ENCODE measurements around the gene FRS2. TPM values are rescaled to one million over a fixed set of nuclear protein-coding genes. Genes with fewer than 3 reads are reported as not detected.

FRS2 gene
- total RNA-seq (10 to 100 TPM; 22.0 to 30.2 (median 26.2) TPM), total RNA-seq (16.1 to 44.2 (median 31.6) reads per million in 29 experiments)
- total RNA-seq (2013), result 24.0 TPM

- H3K4me3 Mint-ChIP-seq, result peak within 1 kb of the TSS; percentile 96 to 99 (median 99)
- ChIA-PET CTCF (interaction anchor here in 1 of 2 donors (0.6 to 1.0 kb wide), 2 partner anchors 19 to 100 kb away, joined by 3 to 4 read pairs; no protein-coding TSS in a partner anchor), POLR2A (interaction anchor here (0.6 kb wide), 2 partner anchors 11 to 21 kb away, joined by 7 to 11 read pairs; no protein-coding TSS in a partner anchor)
- H3K27ac Mint-ChIP-seq, result peak within 1 kb of the TSS; percentile 93 to 98
- no peaks in the 10 kb centered on the region for H3K27me3 Mint-ChIP-seq
- H3K27ac ChIP-seq (ENCODE audit: low read length), result peak within 1 kb of the TSS; percentile 70
- DNase-seq, result peak; percentile 67 to 89 (median 82)
- no peaks in the 10 kb centered on the region for H3K9me3 Mint-ChIP-seq
- peak within 1 kb of the TSS; percentile 81 to 88 for H3K4me3 ChIP-seq (ENCODE audit: control insufficient read depth in 1 of 2, extremely low read depth in 1 of 2, low read length in 1 of 2)
- peak; percentile 99 to 100 (median 99) for ATAC-seq (replicated peaks in 1 of 4)
- under 1% methylated on average over 66 of the region's 68 CpGs for WGBS (ENCODE audit: insufficient coverage)
- no peaks in the 10 kb centered on the region for H3K36me3 Mint-ChIP-seq
- H3K27me3 ChIP-seq (replicated peaks in 1 of 2; ENCODE audit: control insufficient read depth in 2 of 2, extremely low read depth in 1 of 2, insufficient read depth in 2 of 2, low read length in 1 of 2), result no peaks in the 10 kb centered on the region
- no peaks in the 10 kb centered on the region for H3K9me3 ChIP-seq
- no peaks in the 10 kb centered on the region for H3K36me3 ChIP-seq (ENCODE audit: control insufficient read depth in 2 of 2, extremely low read depth in 1 of 2, insufficient read depth in 1 of 2, low read length in 1 of 2)
- H3K4me1 ChIP-seq (ENCODE audit: control insufficient read depth in 1 of 2, extremely low read depth in 1 of 2, insufficient read depth in 2 of 2, low read length in 2 of 2), result peaks cover 15 to 25% of the 10 kb centered on the region in 2 experiments
- H3K4me1 Mint-ChIP-seq, result peaks cover 50 to 60% (median 52%) of the 10 kb centered on the region in 3 donors
Measured at GRCh38 chr12:69470189-69471075, at the start of gene FRS2. Gene FRS2 (plus strand): TSS chr12:69470388. CDS start chr12:69569031, 98,643 bp downstream.

GRCh38 chr12:69421548-69421947, 48.6 kb upstream of the FRS2 start:
- Histone ChIP-seq H3K36me3 (ENCODE audit: control insufficient read depth in 2 of 2, extremely low read depth in 1 of 2, insufficient read depth in 1 of 2, low read length in 1 of 2) (no peaks in the 10 kb centered on the region), H3K4me1 (ENCODE audit: control insufficient read depth in 1 of 2, extremely low read depth in 1 of 2, insufficient read depth in 2 of 2, low read length in 2 of 2) (no peaks in the 10 kb centered on the region), H3K4me3 (ENCODE audit: control insufficient read depth in 1 of 2, extremely low read depth in 1 of 2, low read length in 1 of 2) (no peak overlapping the region), H3K9me3 (no peaks in the 10 kb centered on the region), H3K27me3 (replicated peaks in 1 of 2; ENCODE audit: control insufficient read depth in 2 of 2, extremely low read depth in 1 of 2, insufficient read depth in 2 of 2, low read length in 1 of 2) (no peaks in the 10 kb centered on the region), H3K27ac (ENCODE audit: low read length) (no peak overlapping the region)
- Mint-ChIP-seq H3K9me3 (no peaks in the 10 kb centered on the region), H3K4me3 (no peak overlapping the region), H3K4me1 (no peaks in the 10 kb centered on the region), H3K36me3 (peaks cover 4% of the 10 kb centered on the region), H3K27me3 (no peaks in the 10 kb centered on the region), H3K27ac (no peak overlapping the region)
- CTCF ChIA-PET, result no interaction called here
- WGBS (ENCODE audit: insufficient coverage), result no CpG with 5 or more reads among the region's 3 CpGs
- DNase-seq (no peak), ATAC-seq (replicated peaks in 1 of 4) (no peak)
- POLR2A ChIA-PET, result no interaction called here

GRCh38 chr12:69423037-69423905, 46.9 kb upstream of the FRS2 start:
- ChIA-PET CTCF (no interaction called here), POLR2A (no interaction called here)
- ATAC-seq (replicated peaks in 1 of 4), result no peak

GRCh38 chr12:69425417-69425816, 44.8 kb upstream of the FRS2 start:
- Histone ChIP-seq H3K9me3 (no peaks in the 10 kb centered on the region), H3K4me1 (ENCODE audit: control insufficient read depth in 1 of 2, extremely low read depth in 1 of 2, insufficient read depth in 2 of 2, low read length in 2 of 2) (no peaks in the 10 kb centered on the region), H3K36me3 (ENCODE audit: control insufficient read depth in 2 of 2, extremely low read depth in 1 of 2, insufficient read depth in 1 of 2, low read length in 1 of 2) (no peaks in the 10 kb centered on the region), H3K4me3 (ENCODE audit: control insufficient read depth in 1 of 2, extremely low read depth in 1 of 2, low read length in 1 of 2) (no peak overlapping the region), H3K27ac (ENCODE audit: low read length) (no peak overlapping the region), H3K27me3 (replicated peaks in 1 of 2; ENCODE audit: control insufficient read depth in 2 of 2, extremely low read depth in 1 of 2, insufficient read depth in 2 of 2, low read length in 1 of 2) (no peaks in the 10 kb centered on the region)
- H3K27ac Mint-ChIP-seq, result no peak overlapping the region
- WGBS (ENCODE audit: insufficient coverage), result 51% methylated on average over 3 of the region's 3 CpGs
- ChIA-PET POLR2A (no interaction called here), CTCF (no interaction called here)
- no peak overlapping the region for H3K4me3 Mint-ChIP-seq
- no peaks in the 10 kb centered on the region for H3K27me3 Mint-ChIP-seq
- H3K4me1 Mint-ChIP-seq, result no peaks in the 10 kb centered on the region
- no peak for ATAC-seq (replicated peaks in 1 of 4)
- H3K9me3 Mint-ChIP-seq, result no peaks in the 10 kb centered on the region
- H3K36me3 Mint-ChIP-seq, result no peaks in the 10 kb centered on the region
- no peak for DNase-seq

More at GRCh38 chr12:69423037-69423905, 46.9 kb upstream of the FRS2 start:
- Mint-ChIP-seq H3K9me3 (no peaks in the 10 kb centered on the region), H3K4me3 (no peak overlapping the region), H3K36me3 (peaks cover 4% of the 10 kb centered on the region), H3K4me1 (no peaks in the 10 kb centered on the region), H3K27me3 (no peaks in the 10 kb centered on the region), H3K27ac (no peak overlapping the region)
- H3K4me1 ChIP-seq (ENCODE audit: control insufficient read depth in 1 of 2, extremely low read depth in 1 of 2, insufficient read depth in 2 of 2, low read length in 2 of 2), result no peaks in the 10 kb centered on the region
- no peak for DNase-seq
- H3K27ac ChIP-seq (ENCODE audit: low read length), result no peak overlapping the region
- H3K36me3 ChIP-seq (ENCODE audit: control insufficient read depth in 2 of 2, extremely low read depth in 1 of 2, insufficient read depth in 1 of 2, low read length in 1 of 2), result no peaks in the 10 kb centered on the region
- no peaks in the 10 kb centered on the region for H3K27me3 ChIP-seq (replicated peaks in 1 of 2; ENCODE audit: control insufficient read depth in 2 of 2, extremely low read depth in 1 of 2, insufficient read depth in 2 of 2, low read length in 1 of 2)
- no peaks in the 10 kb centered on the region for H3K9me3 ChIP-seq
- WGBS (ENCODE audit: insufficient coverage), result 92% methylated on average over 2 of the region's 5 CpGs
- no peak overlapping the region for H3K4me3 ChIP-seq (ENCODE audit: control insufficient read depth in 1 of 2, extremely low read depth in 1 of 2, low read length in 1 of 2)

- no peak for DNase-seq
- no peaks in the 10 kb centered on the region for H3K4me1 Mint-ChIP-seq
- WGBS (ENCODE audit: insufficient coverage), result 100% methylated on average over 5 of the region's 7 CpGs
- no peaks in the 10 kb centered on the region for H3K9me3 ChIP-seq
- H3K36me3 ChIP-seq (ENCODE audit: control insufficient read depth in 2 of 2, extremely low read depth in 1 of 2, insufficient read depth in 1 of 2, low read length in 1 of 2), result no peaks in the 10 kb centered on the region
- no peaks in the 10 kb centered on the region for H3K27me3 ChIP-seq (replicated peaks in 1 of 2; ENCODE audit: control insufficient read depth in 2 of 2, extremely low read depth in 1 of 2, insufficient read depth in 2 of 2, low read length in 1 of 2)
- POLR2A ChIA-PET, result no interaction called here
- no peaks in the 10 kb centered on the region for H3K36me3 Mint-ChIP-seq
- H3K27ac Mint-ChIP-seq, result no peak overlapping the region
- no peak overlapping the region for H3K4me3 Mint-ChIP-seq
- no peaks in the 10 kb centered on the region for H3K9me3 Mint-ChIP-seq
- CTCF ChIA-PET, result no interaction called here
- ATAC-seq (replicated peaks in 1 of 4), result no peak
- H3K4me3 ChIP-seq (ENCODE audit: control insufficient read depth in 1 of 2, extremely low read depth in 1 of 2, low read length in 1 of 2), result no peak overlapping the region
- H3K27ac ChIP-seq (ENCODE audit: low read length), result no peak overlapping the region
- no peaks in the 10 kb centered on the region for H3K4me1 ChIP-seq (ENCODE audit: control insufficient read depth in 1 of 2, extremely low read depth in 1 of 2, insufficient read depth in 2 of 2, low read length in 2 of 2)
- no peaks in the 10 kb centered on the region for H3K27me3 Mint-ChIP-seq
Measured at GRCh38 chr12:69428351-69429073, 41.7 kb upstream of the FRS2 start.

Measured in T-cell (primary cell).